NCI-H69 (cell line): ENCODE results near the gene ELF4.

ENCODE experiments used
- DNase-seq: peaks from one replicate; lab custom pipeline; 2025; lab: John Stamatoyannopoulos, UW

Gene ELF4

DNA sequence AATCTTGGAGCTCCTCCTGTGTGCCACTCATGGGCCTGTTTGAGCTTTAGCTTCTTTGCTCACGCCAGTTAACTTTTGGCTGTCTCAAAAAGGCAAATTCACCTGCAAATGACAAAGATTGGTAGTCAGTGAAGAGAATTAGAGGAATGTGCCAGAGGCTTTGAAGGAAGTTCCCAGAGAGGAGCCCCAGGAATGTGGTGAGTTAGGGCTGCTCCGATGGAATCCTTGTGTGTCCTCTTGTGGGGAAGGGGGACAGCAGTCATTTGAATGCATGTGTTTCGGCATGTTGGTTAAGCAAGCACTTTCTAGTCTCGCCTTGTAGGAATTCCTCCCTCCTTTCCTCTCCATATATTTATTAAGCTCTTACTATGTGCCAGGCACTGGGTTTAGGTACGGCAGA lies 62.9 kb downstream of the ELF4 start:
- DNase-seq = no peak

DNA sequence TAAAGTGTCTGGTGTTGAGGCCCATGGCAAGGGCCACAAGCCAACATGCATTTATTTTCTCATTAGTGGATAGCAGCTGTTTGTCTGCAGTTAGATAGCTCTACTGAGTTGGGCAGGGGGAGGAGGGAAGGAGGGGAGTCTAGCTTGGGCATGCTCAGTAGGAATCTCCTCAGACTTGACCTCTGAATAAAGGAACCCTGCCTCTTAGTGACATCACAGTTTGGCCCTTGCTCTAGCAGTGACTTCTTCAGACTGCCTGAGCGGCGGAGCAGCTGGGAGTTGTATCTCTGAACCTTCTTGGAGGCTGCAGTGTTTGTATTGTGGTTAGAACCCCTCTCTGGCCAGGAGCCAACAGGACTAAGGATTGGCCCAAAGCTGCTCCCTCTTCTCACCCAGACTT lies 70.5 kb downstream of the ELF4 start:
- no peak for DNase-seq

DNA sequence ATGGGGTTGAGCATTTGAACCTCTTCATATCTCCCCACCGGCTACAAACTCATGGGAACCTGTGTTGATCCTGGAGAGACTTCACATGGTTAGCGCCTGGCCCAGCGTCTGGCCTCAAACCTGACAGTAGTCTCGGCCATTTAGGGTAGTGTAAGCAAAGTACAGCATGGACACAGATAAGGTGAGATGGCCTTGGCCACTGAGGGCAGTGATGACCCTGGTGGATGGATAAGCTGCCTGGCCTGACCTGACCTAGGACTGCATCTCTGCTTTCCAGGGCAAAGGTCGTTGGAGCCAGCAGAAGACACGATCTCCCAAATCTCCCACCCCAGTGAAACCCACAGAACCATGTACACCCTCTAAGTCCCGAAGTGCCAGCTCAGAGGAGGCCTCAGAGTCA lies 76.1 kb downstream of the ELF4 start:
- DNase-seq = no peak

DNA sequence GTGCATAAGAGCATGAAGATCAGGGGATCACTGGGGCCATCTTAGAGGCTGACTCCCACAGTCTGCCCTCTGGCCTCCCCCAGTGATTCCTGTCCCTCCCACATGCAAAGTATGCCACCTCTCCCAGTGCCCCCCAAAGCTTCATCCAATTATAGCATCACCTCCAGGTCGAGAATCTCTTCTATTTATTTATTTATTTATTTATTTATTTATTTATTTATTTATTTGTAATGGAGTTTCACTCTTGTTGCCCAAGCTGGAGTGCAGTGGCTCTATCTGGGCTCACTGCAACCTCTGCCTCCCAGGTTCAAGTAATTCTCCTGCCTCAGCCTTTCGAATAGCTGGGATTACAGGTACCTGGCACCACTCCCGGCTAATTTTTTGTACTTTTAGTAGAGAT lies 77.7 kb downstream of the ELF4 start:
- no peak for DNase-seq

DNA sequence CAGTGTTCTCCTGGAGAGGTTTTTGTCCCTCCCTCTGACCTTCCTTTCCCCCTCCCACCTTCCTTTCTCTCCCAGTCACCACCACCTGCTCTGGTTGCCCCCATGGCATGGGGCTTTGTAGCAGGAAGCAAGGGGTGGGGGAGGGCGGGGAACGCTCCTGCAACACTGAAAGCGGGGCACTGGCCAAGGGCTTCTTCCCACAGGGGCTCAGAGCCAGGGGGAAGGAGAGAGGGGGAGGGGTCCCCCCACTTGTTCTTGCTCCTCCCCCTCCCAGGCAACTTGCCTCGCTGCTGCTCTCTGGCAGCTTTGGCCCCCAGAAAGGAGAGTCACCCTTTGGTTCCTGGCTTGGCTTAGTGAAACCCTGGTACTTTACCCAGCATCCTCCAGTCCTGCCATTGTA lies 79.5 kb downstream of the ELF4 start:
- no peak for DNase-seq

DNA sequence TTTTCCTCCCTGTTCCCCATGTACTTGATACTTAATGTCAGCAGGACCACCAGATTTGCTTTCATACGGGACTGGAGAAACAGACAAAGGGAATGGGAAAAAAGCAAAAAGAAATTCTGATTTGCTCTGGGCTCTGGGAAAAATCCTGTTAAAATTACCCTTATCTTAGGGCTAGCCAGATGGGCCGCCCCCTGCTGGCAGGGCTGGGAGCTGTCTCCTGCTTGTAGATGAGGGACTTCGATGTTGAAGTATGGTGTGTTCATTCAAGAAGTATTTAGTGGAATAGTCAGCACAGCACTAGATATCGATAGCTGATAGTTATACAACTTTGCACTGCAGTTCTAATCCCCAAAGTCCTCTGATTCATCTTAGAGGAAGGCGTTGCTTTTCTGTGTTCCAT lies 82.1 kb downstream of the ELF4 start:
- DNase-seq = peak; percentile 26

DNA sequence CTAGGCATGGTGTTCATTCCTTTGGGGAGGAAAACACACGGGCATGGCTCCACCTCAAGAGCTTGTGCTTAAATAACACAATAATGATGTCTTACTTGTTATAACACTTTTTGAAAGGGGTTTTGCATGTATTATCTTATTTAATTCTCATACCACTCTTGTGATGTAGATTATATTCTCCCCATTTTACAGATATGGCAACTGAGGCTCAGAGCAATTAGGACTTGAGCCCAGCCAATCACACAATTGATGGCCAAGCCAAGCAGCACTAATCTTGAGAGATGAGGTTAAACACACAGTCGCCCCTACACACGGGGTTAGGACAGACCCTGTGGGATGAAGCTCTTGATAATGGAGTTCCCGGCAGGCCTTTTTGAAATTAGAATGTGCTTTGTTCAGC lies 82.7 kb downstream of the ELF4 start:
- no peak for DNase-seq

DNA sequence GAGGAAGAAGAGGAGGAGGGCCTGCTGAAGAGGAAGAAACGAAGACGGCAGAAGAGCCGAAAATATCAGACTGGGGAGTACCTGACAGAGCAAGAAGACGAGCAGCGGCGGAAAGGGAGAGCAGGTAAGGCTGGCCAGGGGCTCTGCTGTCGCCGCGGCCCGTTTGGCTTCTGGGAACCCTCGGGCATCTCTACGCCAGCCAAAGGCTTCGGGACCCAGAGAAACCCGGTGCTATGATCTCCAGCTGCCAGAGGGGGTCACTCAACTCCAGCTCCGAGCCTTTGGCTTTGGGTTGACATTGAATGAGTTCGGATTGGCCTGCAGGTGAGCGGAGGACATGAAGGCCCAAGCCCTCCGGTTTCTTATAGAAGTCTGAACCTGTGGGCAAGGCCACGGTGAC lies 85.0 kb downstream of the ELF4 start:
- DNase-seq = no peak

DNA sequence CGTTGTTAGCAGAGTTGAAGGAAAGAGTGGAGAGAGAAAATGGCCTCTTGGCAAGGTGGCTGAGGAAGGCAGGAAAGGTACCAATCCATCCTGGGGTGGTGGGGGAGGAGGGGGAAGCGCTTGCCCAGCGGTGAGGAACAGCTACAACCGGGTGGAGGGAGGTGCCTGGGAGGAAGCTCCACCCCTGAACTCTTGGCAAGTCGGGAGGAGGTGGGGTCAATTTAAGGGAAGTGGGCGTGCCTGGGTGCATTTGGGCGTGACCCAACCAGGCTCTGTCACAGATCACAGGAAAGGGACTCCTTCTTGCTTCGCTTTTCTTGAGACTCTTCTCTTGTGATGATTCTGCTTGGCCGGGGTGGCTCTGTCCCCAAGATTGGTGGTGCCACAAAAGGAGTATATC lies 86.2 kb downstream of the ELF4 start:
- DNase-seq = peak; percentile 54

DNA sequence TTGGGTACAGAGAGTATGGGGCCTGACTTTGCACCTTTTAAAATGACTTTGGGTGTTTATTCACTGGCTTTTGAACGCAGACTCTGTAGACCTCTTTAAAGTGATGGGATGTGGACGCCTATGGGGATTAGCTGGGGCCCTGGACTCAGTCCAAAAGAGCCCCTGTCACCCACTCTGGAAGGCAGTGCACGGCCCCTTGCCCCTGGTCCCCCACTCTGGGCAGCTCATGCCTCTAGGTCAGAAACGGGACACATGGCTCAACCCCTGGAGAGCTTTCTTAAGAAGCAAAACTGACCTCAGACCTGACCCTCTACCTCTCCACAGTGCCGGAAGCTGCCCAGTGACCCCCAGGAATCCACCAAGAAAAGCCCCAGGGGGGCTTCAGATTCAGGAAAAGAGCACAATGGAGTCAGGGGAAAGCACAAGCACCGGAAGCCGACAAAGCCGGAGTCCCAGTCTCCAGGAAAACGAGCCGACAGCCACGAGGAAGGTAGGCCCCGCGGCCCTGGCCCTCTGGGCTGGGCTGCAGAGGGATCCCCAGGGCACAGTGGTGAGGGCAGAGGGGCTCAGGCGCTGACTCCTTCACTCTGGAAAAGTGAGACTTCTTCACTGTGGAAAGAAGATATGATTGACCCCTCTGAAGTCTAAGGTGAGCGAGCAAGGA lies 89.5 kb downstream of the ELF4 start:
- DNase-seq = no peak

DNA sequence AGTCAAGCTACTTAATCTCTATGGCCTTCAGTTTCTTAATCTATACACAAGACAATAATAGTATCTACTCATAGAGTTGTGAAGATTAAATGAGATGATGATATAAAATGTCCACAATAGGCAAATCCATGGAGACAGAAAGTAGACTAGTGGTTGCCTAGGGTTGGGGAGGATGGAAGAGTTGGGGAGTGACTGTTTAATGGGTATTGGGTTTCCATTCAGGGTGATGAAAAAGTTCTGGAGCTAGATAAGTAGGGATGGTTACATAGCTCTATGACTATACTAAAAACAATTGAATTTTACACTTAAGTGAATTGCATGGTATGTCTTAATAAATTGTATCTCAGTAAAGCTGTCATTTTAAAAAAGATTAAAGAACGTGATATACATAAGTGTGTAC lies 92.2 kb downstream of the ELF4 start:
- no peak for DNase-seq

DNA sequence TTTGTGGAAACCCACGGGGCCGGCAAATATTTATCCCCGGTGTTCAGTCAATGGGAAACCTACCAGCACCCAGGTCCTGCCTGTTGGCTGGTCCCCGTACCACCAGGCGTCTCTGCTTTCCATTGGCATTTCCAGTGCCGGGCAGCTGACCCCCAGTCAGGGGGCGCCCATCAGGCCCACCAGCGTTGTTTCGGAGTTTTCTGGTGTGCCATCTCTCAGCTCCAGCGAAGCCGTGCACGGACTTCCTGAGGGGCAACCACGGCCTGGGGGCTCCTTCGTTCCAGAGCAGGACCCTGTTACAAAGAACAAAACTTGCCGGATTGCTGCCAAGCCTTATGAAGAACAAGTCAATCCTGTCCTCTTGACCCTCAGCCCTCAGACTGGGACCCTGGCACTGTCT lies 95.1 kb downstream of the ELF4 start:
- DNase-seq = no peak
